Measurements from ENCODE around the gene PTPRK.

- no peak for TF ChIP-seq CTCF (IDR thresholded peaks at IDR 0.05; ENCODE audit: low read depth, low read length)
- TF ChIP-seq EZH2phosphoT487 (IDR thresholded peaks at IDR 0.05; ENCODE audit: low read depth) = no peak
Observed at GRCh38 chr6:127971386-127971785, 549.0 kb downstream of the PTPRK start.

Data from OCI-LY3 (cell line).